GM19438 (cell line): Measurements from ENCODE around the gene ZNF281.

Experiments
- ATAC-seq: cut with Tn5 transposase; IDR thresholded peaks from one replicate; pipeline ENCODE4 v1.9.1; 2021; ENCODE audit warnings: low read depth; ENCODE audit not compliant: unreplicated experiment

ZNF281 gene

DNA sequence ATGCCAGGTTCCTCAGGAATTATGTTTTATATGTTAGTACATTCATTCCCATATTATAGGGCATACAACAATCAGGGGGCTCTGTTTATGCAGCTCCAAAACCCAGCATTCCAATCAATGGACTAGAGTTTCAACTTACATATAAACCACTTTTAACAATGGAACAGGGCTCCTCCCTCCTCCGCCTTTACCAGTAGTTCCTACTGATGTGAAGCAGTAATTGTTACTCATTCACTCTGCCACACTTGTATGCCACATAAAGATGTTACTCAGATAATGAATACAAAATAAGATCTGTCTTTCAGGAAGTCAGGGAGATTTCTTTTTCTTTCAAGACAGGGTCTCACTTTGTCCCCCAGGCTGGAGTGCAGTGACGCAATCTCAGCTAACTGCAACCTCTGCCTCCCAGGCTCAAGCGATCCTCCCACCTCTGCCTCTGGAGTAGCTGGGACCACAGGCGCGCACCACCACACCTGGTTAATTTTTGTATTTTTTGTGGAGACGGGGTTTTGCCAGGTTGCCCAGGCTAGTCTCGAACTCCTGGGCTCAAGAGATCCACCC is 17.1 kb downstream of the ZNF281 start:
- ATAC-seq = no peak

DNA sequence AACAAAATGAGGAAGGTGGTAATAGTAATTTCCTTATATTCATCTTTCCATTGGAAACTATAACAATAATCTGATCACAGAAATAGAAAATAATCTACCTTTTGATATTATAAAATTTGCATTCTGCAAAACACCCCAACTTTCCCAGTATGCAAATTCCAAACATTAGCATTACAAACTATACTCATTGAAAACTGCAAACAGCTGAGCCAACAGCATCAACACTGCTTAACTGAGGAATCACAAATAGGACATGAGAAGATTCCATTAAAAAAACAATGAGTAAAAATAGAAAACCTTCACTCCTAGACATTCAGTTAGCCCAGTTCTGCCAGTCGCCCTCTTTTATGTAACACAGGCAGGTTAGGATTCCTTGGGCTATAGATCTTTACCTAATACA is 18.1 kb downstream of the ZNF281 start:
- no peak for ATAC-seq

DNA sequence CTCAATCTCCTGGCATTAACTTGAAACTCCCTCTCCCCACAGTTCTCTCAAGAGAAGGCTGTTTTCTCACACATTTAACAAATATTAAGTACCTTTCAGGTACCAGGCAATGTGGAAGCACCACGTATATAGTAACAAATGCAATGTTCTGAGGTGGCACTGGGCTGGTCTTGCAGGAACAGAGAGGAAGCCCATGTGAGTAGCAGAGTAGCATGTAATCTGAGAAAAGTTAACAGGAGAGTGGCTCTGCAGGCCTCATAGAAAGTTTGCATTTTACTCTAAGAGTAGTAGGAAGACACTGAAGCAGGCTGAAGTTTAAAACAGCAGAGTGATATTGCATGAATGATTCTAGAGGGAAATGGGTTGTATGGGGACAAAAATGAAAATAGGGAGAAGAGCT is 21.0 kb downstream of the ZNF281 start:
- ATAC-seq = no peak

DNA sequence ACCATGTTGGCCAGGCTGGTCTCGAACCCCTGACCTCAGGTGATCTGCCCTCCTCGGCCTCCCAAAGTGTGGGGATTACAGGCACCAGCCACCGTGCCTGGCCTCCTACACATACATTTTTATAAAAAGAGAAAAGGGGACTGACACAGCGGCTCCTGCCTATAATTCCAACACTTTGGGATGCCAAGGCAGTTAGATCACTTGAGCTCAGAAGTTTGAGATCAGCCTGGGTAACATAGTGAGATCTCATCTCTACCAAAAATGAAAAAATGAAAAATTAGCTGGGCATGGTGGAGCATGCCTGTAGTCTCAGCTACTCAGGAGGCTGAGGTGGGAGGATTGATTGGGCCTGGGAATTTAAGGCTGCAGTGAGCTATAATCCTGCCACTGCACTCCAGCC is 23.4 kb downstream of the ZNF281 start:
- no peak for ATAC-seq

DNA sequence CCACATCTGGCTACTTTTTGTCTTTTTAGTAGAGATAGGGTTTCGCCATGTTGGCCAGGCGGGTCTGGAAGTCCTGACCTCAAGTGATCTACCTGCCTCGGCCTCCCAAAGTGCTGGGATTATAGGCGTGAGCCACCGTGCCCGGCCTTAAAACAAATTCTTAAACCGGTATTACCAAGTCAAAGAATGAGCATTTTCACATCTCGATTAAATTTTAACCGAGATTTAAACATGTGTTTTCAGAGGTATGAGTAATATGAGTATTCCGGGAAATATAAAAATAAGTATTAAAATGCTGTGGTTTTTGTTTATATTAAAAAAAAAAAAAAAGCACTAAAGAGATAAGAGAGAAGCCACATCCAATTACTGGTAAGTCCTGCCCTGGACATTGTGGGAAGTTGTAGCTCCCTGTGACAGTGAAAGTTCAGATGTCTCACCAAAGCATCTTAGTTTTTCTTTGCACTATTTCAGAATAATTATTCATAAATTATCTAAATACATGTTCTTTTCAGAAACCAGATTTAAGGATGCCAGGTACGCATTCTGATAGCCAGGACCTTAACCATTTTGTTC is 24.9 kb downstream of the ZNF281 start:
- peak; percentile 49 for ATAC-seq

DNA sequence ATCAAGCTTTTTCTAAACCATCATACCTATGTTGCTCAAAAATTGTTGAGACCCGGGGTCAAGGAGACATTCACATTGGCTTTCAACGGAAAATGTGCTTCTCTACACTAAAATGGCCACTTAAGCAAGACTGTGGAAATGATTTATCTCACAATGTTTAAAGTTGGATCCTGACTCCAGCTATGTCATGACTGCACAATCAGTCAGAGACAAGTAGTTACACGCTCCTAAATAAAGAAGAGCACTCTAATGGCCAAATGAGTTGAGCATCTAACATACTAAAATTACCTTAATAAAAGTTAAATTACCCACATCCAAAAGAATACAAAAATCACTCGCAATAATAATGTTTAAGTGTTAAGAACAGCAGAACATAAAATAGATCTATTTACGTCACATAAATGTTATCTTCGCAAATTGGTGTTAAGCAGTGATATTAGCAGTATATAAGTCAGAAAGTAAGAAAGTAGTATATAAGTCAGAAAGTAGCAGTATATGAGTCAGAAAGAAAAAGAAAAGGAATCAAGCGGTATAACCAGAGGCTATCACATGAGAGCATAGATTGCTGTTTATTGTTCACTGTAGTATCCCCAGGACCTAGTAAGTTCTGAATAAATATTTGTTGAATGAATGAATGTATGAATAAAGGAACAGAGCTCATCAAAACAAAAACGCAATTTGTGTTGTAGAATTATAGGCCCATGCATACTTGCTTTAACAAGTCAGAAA is 28.4 kb downstream of the ZNF281 start:
- no peak for ATAC-seq

DNA sequence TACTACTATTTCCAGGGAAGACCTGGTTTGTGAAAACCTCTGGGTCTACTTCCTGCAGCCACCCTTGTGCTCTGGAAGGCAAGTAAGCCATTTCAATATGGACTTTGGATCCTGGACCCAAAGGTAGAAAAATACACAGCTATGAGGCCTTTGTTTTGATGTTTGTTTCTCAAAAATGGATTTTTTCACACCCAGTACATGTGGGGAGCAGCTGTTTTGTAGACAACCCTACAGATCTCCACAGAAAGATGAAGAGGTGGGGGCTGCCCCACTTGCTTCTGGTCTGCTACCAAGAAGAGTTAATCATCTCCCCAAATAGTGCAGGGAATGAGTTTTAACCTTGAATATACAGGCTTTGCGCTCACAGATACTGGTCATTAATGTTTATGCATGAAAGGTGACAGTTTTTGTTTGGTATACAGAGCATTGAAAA is 29.2 kb downstream of the ZNF281 start:
- ATAC-seq = peak; percentile 48

DNA sequence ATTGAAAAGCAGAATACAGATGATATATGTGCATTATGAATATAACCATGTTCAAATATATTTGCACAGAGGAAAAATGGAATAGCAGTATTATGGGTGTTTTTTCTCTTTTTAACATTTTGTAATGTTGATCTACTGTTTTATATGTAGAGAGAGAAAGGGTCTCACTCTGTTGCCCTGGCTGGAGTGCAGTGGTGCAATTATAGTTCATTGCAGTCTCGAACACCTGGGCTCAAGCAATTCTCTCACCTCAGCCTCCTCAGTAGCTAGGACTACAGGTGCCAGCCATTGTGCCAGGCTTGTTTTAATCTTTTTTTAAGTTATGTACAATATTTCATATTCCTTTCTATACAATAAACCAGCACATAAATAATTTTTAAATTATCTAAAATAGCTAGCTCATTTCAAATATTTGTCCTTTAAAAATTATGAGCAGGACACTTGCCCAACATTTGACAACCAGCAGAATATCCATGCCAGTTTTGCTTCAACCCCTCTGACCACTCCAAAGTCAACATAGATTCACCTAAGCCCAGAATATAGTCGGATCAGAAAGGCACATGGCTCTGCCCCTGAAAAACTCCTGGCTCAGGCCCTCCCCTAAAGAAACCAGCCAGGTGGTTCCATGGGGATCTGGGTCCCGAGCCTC is 29.8 kb downstream of the ZNF281 start:
- no peak for ATAC-seq

DNA sequence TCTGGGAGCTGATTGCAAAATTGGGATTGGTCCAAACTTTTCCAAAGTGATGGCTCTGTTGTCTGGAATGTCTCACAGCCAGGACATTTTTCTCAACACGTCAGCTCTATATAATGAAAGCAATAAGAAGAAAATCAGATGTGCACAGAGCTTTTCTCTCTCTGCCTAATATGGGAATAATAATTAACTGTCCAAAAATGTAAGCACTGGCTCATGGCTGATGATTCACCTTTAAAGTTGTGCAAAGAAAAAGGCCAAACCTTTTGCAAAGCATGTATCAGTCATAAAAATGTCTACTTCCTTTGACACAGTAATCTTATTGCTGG is 30.4 kb downstream of the ZNF281 start:
- no peak for ATAC-seq

DNA sequence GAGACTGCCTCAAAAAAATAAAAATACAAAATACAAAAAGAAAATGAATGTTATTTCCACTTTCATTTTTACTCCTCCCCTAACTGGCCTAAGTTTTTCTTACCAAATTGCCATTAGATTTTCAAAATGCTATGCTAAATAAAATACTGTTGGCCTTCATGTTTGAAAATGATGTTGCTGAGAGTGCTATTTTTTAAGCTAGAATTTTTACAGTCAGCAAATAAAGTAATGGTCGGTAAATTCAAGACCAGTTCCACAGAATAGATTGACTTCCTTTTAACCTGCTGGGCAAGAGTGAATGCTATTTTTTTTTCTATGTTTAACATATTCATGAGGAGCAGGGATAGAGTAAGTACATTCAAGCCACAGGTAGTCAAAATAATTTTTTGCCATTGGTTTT is 31.7 kb downstream of the ZNF281 start:
- no peak for ATAC-seq

DNA sequence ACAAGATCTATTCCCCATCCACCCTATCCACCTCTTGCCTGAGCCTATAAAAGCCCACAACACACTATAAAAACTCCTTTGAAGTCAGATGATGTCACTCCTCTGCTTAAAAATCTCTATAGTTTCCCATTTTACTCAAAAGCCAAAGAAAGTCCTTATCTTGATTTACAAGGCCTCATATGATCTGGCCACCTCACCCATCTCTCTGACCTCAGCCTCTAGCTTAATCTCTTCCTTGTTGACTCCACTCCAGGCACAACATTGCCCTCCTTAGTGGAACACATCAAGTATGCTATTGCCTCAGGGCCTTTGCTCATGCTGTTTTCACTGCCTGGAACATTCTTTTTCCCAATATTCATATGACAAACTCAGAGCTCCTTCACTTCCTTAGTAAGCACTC is 33.3 kb downstream of the ZNF281 start:
- ATAC-seq = no peak

DNA sequence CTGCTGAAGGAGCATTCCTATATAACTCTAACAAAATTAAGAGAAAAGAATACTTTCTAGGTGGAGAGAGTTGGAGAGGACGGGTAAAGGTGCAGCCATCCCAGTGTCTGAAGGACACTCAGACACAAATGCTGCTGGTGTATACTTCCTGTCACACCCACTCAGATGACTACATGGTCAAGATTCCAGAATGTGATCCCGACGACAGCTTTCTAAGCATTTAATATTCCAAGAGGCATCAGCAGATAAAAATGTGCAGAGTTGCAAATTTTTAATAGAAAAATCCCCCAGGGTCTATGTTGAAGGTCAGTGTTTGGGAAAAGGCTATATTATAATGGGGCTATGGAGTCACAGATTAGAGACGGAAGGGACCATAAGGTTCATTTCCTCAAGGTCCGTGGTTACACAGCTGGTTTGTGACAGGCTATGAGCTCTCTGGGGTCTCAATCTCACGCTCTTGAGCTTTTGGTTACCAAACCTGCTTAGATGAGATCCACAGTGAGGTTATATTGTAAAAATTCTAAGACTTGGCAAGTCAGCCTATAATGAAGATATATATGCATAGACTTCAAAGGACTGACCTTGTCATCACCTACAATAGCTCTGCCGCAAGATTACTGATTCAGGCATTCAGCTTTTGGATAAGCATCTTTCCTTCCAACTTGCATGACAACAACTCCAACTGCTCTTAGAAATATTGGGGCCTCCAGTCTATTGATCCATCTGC is 35.1 kb downstream of the ZNF281 start:
- no peak for ATAC-seq

DNA sequence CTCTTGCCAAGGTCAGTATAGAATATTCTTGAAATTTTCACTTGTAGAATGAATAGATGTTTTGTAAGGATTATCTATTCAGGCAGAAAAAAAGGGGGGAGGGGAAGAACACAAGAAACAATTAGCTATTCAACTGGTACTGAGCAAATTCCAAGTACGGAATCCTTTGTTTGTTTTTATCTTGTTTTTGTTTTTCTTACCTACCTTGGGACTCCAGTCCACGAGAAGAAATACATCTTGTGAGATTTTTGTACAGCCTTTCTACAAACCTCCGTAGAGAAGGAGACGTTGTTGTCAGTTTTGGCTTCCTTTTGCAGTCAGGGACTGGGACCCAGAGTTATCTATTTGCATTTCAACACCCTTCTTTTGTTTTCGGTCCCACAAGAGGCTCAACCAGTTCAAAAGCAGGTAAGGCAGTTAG is 36.0 kb downstream of the ZNF281 start:
- no peak for ATAC-seq

DNA sequence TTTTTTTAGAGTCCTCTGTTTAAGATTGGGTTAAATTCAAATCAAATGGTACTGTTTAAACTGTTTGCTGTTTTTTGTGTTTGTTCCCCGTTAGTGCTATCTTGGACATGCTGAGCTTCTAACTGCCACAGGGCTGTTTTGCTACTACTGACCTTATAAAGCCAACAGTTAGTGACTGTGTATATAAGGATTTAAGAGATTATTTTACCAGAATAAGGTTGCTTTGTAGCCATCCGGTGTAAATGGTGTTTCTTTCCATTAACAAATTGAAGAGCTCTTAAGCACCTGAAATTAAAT is 37.0 kb downstream of the ZNF281 start:
- ATAC-seq = no peak

DNA sequence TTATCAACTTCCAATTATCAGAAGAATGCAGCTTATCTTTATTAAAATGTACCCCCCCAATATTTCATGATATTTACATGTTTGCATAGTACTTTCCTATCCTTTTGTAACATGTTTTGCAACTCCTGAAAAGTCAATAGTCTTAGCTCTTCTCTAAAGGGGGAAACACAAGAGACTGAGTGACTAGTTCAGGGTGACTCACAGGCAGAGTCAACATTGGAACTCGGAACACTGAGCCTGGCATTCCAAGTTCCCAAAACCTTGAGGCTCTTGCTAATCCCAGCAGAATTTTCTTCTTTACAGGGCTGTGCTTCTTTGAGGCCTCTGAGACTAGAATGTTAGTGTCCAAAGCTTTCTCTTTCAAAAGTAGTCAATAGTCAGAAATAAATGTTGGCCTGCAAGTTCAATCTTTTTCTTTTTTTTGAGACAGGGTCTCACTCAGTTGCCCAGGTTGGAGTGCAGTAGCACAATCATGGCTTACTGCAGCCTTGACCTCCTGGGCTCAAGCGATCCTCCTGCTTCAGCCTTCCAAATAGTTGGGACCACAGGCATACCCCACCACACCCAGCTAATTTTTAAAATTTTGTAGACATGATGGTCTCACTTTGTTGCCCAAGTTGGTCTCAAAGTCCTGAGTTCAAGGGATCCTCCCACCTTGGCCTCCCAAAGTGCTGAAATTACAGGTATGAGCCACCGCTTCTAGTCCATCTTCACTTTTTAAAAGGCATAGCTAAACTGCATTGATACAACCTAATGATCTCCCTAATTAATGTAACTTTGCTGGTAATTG is 37.5 kb downstream of the ZNF281 start:
- ATAC-seq = no peak

DNA sequence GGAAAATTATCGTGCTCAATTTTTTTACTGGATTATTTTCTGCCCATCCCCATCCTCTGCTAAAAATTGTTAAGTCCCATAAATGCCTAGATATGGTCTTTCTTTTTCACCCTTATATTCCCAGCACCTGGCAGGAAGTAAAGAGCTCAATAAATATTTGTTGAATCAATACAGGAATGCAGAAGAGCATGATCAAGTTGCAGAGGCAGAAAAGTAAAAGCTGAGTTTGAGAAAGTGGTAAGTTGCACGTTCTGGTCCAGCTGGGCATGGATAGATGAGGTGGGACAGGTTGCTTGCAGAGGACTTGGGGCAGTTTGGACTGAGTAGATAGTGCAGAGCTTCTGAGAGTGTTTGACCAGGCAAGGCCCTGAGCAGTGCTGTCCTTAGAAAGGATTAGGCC is 40.1 kb downstream of the ZNF281 start:
- ATAC-seq = no peak

DNA sequence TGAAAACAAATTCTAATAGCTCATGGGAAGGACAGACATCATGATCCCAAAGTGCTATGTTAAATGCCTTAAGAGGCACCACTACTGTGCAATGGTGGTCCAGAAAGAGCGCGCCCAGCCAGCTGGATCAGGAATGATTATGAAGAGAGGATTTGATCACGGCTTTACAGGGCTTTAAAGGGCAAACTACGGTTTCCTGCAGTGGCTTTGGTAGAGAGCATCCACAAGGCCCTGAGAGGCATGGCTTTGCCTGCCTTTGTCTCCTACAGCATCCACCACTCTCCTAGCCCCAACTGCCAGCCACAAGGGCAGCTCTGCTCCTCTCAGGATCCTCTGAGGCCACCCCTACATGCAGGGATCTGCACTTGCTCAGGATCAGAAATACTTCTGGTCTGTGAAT is 40.7 kb downstream of the ZNF281 start:
- ATAC-seq = no peak

DNA sequence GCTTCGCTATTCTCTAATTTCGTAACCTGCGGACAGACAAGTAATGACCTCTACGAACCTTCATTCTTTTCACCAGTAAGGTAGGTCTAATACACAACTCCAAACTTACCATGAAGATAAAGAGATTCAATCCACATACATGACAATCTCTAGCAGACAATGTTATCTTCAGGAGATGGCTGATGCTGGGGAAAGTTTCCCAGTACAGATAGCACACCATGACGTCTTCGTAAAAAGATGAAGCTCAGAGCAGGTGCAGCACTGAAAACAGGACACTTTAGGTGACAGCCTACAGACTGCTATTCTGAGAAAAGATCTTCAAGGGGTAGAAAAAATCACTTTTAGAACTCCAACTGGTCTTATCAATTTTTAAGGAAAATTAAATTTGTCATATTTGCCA is 41.3 kb downstream of the ZNF281 start:
- no peak for ATAC-seq

DNA sequence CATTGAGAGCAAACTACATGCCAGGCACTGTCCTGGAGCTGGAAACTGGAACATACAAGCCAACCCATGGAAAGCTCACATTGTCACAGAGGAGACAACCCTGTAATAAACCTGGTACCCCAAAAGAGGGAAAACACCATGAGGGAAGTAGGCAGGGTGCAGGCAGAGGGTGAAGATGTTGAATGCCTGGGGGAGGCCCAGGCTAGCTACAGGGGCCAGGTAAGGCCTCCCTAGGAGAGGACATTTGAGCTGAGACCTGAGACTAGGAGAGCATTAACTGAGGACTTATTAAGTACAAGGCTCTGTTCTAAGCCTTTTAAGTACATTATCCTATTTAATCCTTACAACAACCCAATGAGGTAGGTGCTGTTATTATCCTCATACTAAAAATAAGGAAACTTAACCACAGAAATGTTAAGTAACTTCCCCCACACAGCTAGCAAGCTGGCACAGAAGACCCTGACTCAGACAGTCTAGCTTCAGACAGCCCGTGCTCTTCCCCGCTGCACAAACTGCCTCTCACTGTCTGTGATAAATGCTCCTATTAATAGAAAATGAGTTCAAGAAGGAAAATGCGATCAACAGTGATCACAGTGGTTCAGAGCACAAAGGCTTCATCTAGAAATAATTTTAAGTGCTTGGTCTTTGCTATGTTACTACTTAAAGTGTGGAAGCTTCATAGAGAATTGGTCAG is 41.8 kb downstream of the ZNF281 start:
- ATAC-seq = no peak

DNA sequence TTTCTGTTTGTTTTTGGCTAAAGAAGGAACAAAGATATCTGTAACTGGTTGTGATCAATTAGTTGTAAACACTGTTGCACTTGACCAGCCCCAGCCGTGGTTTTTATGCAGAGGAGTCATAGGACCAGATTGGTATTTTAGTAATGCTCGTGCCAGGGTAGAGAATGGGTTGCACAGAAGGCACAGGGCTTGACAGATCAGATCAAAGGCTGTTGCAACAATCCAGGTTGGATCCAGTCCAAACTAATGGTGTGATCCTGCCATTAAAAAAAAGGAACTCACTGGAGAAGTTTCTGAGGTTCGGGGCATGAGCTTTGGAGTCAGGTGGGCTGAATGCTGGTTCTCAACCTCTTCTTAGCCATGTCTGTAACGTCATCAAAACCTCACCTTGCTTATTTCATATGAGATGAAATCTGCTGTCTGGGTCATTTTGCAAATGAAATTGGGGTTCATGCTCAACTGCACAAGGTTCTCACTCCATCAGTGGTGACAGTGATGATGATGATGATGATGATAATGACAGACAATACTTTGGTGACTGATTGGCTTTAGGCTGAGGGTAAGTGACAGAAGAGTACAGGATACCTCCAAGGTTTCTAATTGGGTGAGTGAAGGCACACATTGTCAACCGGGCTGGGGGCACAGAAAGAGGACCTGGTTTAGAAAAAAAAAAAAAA is 43.1 kb downstream of the ZNF281 start:
- ATAC-seq = no peak
